Skin epidermis (tissue), 12 donors: ENCODE data around the gene ATP5IF1.

ENCODE experiments used
- H3K27ac ChIP-seq, 21 experiments: fragments of 200-600 bp; sonication (generic) in 11 of 21; one replicate each; pipeline ENCODE4 v1.5.0; 2020; ENCODE audit warnings: mild to moderate bottlenecking in 3 of 21, inconsistent platforms in 2 of 21, moderate library complexity in 2 of 21
- H3K4me3 ChIP-seq, 7 experiments: fragments of 200-600 bp; sonication (generic) in 2 of 7; one replicate each; pipeline ENCODE4 v1.5.0; 2020; ENCODE audit warnings: inconsistent platforms in 2 of 7, mild to moderate bottlenecking in 2 of 7, moderate library complexity in 1 of 7

Gene ATP5IF1

GRCh38 chr1:28235755-28236655 lies at the start of gene ATP5IF1:
TSS of gene ATP5IF1 (plus strand) at chr1:28236124. CDS start at chr1:28236184, 60 bp downstream.
- Histone ChIP-seq H3K4me3 (peak within 1 kb of the TSS; percentile 64 to 98 (median 96)), H3K27ac (peak within 1 kb of the TSS; percentile 50 to 98 (median 91))

DNA sequence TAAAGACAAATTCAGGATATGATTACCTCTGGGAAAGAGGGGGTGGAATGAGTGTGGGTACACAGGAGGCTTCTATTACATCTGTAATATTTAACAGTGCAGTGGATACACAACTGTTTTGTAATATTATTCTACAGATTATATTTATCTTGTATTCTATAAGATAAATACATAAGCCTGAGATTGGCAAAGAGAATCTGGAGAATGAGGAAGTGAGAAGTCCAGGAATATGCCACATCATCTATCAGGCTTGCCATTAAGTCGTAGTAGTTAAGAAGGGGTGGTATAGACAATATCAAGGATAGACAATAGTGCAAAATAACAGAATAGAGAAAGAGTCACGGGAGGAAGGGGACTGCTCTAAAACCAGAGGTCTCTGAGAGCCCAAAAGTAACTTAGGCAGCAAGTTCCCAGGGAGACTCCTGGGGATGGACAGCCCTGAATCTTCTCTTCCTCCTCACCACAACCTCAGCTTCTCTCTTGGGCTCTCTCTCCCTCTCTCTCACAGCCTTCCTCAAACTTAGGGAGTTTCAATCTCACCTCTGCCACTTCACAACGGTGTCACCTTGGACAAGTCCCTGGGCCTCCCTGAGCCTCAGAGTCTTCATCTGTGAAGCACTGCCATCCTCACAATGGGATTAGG lies 45.5 kb upstream of the ATP5IF1 start:
- Histone ChIP-seq H3K27ac (peak overlapping the region in 4 of 21 experiments; percentile 13 to 52 (median 30)), H3K4me3 (no peak overlapping the region)

DNA sequence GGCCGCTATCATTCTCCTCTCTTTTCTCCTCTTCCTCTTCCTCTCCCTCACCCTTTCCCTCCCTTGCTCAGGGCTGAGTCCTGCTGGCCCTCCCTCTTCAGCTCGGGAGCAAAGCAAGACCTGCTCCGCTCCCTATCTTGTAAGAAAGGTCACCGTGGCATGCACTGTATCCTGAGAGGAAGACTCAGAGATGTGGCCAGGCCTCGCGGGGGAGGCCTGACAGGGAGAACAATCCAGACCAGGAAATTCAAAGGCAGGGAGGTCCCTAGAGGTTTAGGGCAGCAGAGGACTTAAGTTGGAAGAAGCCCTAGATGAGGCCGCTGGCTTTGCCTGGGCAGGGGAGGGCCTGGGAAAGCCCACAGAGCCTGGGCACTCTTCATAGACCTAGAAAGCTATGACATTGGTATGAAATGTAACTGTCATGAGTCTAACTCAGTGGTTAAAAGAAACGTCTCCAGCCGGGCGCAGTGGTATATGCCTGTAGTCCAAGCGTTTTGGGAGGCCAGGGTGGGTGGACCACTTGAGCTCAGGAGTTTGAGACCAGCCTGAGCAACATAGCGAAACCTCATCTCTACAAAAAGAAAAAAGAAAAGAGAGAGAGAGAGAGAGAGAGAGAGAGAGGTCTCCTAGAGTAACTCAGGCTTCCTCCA lies 44.8 kb upstream of the ATP5IF1 start:
- H3K4me3 ChIP-seq, result no peak overlapping the region
- peak overlapping the region in 6 of 21 experiments; percentile 3 to 52 (median 30) for H3K27ac ChIP-seq

- Histone ChIP-seq H3K27ac (peak overlapping the region in 6 of 21 experiments; percentile 26 to 69 (median 58)), H3K4me3 (peak overlapping the region in 6 of 7 experiments; percentile 5 to 37 (median 14))
Measured at GRCh38 chr1:28193701-28194161, 42.2 kb upstream of the ATP5IF1 start.

DNA sequence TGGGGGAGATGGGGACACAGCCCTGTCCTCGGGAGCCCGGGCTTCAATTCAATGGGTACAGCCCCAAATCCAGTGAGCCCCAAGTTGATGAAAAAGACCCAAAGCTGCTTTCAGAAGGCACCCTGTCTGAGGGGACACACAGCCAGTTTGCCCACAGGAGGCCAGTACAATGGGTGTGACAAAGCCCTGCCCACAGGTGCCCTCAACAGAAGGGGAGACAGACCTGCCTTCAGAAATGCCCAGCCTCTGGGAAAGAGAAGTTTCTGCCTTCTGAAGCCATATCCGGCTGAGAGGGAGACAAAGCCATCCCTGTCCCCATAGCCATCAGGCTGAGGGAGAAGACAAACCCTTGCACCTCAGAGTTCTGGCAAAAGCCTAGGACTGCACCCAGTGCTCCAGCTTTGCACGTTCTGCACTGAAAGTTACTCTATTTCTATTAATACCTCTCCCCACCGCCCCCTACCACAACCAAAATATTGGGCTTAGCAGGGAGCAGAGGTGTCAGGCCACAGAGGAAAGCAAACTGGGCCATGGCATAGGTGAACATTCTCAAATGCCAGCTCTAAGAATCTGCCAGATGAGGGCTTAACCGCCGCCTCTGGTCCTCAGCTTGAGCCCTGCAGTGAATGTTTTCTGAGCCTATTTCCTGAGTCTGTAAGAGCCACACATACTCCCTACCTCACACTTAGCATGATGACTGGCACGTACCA lies 41.4 kb upstream of the ATP5IF1 start:
- H3K27ac ChIP-seq, result peak overlapping the region in 7 of 21 experiments; percentile 21 to 66 (median 45)
- H3K4me3 ChIP-seq, result no peak overlapping the region

- H3K4me3 ChIP-seq, result no peak overlapping the region
- peak overlapping the region in 3 of 21 experiments; percentile 34 to 72 (median 41) for H3K27ac ChIP-seq
Measured at GRCh38 chr1:28195780-28196179, 40.1 kb upstream of the ATP5IF1 start.

GRCh38 chr1:28196330-28196729 lies 39.6 kb upstream of the ATP5IF1 start:
- no peak overlapping the region for H3K4me3 ChIP-seq
- H3K27ac ChIP-seq, result peak overlapping the region in 9 of 21 experiments; percentile 12 to 72 (median 34)

DNA sequence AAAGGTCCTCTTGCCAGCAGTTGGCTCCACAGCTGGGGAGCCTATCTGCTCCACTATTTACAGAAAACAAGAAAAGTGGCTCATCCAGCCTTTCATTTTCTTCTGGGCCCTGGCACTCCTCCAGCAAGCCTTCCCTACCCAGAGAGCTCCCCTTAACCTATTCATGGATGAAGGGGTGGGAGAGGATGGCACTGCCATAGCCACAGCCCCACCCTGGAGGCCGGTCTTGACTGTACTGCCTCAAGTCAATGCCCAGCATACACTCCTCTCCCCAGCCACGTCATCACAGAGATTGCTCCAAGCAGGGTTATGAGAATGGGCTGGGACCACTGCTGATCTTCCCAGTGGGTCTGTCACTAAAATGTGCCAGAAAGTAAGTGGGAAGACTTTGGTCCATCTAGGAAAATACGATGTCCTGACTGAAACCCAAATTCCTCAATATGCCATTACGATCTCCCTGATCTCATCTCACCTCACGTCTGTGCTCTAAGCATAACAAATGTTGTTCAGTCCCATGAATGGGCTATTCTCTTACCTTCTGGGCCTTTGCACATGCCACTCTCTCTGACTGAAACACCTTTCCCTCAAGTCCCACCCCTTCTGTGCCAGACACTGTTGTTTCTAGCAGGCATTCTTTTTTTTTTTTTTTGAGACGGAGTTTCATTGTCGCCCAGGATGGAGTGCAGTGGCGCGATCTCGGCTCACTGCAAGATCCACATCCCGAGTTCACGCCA lies 38.1 kb upstream of the ATP5IF1 start:
- Histone ChIP-seq H3K4me3 (no peak overlapping the region), H3K27ac (peak overlapping the region in 8 of 21 experiments; percentile 8 to 72 (median 42))

GRCh38 chr1:28199328-28200233 lies 36.3 kb upstream of the ATP5IF1 start:
- Histone ChIP-seq H3K4me3 (no peak overlapping the region), H3K27ac (peak overlapping the region in 7 of 21 experiments; percentile 20 to 75 (median 57))

DNA sequence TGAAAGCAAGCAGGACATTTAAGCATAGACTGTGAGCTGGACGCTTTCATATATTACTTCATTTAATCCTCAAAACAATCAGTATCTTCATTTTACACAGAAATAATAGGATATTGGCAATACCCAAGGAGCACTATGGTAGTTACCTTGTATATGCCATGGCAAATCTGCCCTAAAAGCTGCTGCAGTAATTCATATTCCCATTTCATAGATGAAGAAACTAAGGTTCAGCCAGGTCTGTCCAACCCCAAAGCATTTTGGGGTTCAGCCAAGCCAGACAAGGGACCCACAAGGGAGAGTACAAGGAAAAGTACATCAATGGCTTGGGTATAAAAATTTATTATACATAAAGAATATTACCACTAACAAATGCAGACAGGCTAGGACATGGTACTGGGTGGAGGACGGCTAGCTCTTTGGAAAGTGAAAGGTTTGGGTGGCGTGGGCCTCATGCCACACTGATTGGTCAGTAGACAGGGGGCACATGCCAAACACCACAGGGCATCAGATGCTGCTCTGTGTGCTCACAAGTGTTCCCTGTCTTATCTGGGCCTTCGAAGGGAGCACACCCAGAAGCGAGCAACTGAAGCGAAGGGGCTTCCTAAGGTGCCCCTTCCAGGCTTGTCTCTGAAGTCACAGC lies 35.6 kb upstream of the ATP5IF1 start:
- Histone ChIP-seq H3K4me3 (no peak overlapping the region), H3K27ac (peak overlapping the region in 5 of 21 experiments; percentile 29 to 75 (median 60))

- Histone ChIP-seq H3K4me3 (no peak overlapping the region), H3K27ac (no peak overlapping the region)
Measured at GRCh38 chr1:28205243-28205642, 30.7 kb upstream of the ATP5IF1 start.

GRCh38 chr1:28208818-28209441 lies 27.0 kb upstream of the ATP5IF1 start:
- H3K27ac ChIP-seq, result no peak overlapping the region

DNA sequence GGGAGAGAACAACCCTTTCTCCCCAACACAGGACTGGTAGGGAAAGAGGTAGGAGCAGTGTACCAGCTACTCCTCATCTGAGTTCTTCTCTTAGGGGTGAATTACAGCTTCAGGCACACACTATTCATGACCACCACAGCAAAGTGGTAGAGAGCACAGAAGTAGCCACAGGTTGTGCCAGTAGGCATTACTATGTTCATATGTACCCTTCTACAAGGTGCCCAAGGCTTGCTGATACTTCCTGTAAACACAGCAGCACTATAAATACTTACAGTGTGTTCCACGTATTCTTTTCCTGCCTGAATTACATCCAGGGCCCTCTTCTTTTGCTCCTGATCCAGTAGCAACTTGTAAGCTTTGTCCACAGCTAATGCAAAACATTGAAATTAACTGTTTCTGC lies 26.2 kb upstream of the ATP5IF1 start:
- H3K27ac ChIP-seq, result no peak overlapping the region
- H3K4me3 ChIP-seq, result no peak overlapping the region

More at GRCh38 chr1:28208818-28209441, 27.0 kb upstream of the ATP5IF1 start:
- H3K4me3 ChIP-seq, result no peak overlapping the region

DNA sequence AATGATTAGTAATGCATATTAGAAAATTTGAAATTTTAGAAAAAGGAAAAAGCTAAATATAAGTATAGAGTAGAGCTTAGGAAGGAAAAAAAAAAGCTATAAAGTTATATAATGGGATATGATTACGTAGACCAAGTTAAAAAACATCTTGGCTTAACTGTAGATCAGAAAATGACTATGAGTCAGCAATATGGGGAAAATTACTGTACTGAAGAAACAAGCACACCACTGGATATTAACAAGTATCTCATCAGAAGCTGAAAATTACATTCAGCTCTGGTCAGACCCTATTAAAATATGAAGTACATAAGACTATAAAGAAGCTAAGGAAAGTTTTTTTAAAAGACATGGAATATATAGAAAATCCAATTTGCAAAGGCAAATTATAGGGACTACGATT lies 22.6 kb upstream of the ATP5IF1 start:
- Histone ChIP-seq H3K27ac (no peak overlapping the region), H3K4me3 (no peak overlapping the region)

DNA sequence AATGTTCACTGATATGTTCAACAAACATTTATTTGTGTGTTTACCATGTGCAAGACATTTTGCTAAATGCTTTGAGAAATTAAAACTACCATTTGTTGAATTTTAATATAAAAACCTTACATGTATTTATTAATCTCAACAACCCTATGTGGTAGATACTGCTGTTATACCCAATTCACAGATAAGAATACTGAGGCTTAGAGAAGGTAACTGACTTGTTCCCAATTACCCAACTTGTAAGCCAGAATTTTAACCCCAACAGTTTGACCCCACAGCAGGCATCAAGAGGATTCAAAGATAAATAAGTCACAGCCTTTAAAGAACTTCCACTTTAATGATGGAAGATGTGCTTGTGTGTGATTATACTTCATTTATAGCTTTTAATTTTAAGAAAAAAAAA lies 6.8 kb upstream of the ATP5IF1 start:
- Histone ChIP-seq H3K27ac (no peak overlapping the region), H3K4me3 (no peak overlapping the region)

GRCh38 chr1:28229996-28230395 lies 5.9 kb upstream of the ATP5IF1 start:
- H3K27ac ChIP-seq, result no peak overlapping the region
- no peak overlapping the region for H3K4me3 ChIP-seq
